Mesothelial cell of epicardium (in vitro differentiated cells): ENCODE measurements around the gene HBZ. TPM values are rescaled to one million over a fixed set of nuclear protein-coding genes. Genes with fewer than 3 reads are reported as not detected.
"Not testable (repeated sequence)": the region's sequence is repeated elsewhere in the genome, so short reads cannot be mapped to it uniquely, and the experiment has no call there.

ENCODE experiments used
- DNase-seq, 2 experiments: peaks; one replicate each; pipeline ENCODE4 v3.0.0; 2021; ENCODE audit warnings: low spot score in 2 of 2; ENCODE audit not compliant: unreplicated experiment in 2 of 2
- H3K27ac Mint-ChIP-seq: 2 replicates; pipeline ENCODE4 v1.8.0; 2021; ENCODE audit warnings: mixed read lengths
- H3K27me3 Mint-ChIP-seq: 2 replicates; pipeline ENCODE4 v1.8.0; 2021; ENCODE audit warnings: low read depth, mixed read lengths
- H3K36me3 Mint-ChIP-seq: 2 replicates; pipeline ENCODE4 v1.8.0; 2021; ENCODE audit warnings: mixed read lengths
- H3K4me1 Mint-ChIP-seq: 2 replicates; pipeline ENCODE4 v1.8.0; 2021; ENCODE audit warnings: mixed read lengths
- H3K4me3 Mint-ChIP-seq: 2 replicates; pipeline ENCODE4 v1.8.0; 2021; ENCODE audit warnings: mild to moderate bottlenecking, moderate library complexity, mixed read lengths
- H3K9me3 Mint-ChIP-seq: 2 replicates; pipeline ENCODE4 v1.8.0; 2021; ENCODE audit warnings: mixed read lengths
- total RNA-seq: library from RNA; stranded (reverse); gene quantifications from 3 replicates; pipeline ENCODE4 v1.2.1, GENCODE V29; 2021
- TF ChIP-seq, protein P1 (sequence below): fragments of 200-600 bp; sonication (generic); IDR thresholded peaks from one replicate; pipeline ENCODE4 v1.5.0; 2021; ENCODE audit warnings: antibody characterized with exemption; ENCODE audit not compliant: unreplicated experiment

The HBZ gene
- total RNA-seq, 1 donor from 2014 or later, result not detected

GRCh38 chr16:146646-147045, 5.8 kb upstream of the HBZ start:
- Mint-ChIP-seq H3K36me3 (no peaks in the 10 kb centered on the region), H3K4me1 (peaks cover 13% of the 10 kb centered on the region), H3K27ac (peak overlapping the region; percentile 8), H3K4me3 (no peak overlapping the region), H3K9me3 (no peaks in the 10 kb centered on the region), H3K27me3 (peaks cover 22% of the 10 kb centered on the region)
- no peak for DNase-seq
- TF ChIP-seq, protein P1, sequence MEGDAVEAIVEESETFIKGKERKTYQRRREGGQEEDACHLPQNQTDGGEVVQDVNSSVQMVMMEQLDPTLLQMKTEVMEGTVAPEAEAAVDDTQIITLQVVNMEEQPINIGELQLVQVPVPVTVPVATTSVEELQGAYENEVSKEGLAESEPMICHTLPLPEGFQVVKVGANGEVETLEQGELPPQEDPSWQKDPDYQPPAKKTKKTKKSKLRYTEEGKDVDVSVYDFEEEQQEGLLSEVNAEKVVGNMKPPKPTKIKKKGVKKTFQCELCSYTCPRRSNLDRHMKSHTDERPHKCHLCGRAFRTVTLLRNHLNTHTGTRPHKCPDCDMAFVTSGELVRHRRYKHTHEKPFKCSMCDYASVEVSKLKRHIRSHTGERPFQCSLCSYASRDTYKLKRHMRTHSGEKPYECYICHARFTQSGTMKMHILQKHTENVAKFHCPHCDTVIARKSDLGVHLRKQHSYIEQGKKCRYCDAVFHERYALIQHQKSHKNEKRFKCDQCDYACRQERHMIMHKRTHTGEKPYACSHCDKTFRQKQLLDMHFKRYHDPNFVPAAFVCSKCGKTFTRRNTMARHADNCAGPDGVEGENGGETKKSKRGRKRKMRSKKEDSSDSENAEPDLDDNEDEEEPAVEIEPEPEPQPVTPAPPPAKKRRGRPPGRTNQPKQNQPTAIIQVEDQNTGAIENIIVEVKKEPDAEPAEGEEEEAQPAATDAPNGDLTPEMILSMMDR, result no peak

DNA sequence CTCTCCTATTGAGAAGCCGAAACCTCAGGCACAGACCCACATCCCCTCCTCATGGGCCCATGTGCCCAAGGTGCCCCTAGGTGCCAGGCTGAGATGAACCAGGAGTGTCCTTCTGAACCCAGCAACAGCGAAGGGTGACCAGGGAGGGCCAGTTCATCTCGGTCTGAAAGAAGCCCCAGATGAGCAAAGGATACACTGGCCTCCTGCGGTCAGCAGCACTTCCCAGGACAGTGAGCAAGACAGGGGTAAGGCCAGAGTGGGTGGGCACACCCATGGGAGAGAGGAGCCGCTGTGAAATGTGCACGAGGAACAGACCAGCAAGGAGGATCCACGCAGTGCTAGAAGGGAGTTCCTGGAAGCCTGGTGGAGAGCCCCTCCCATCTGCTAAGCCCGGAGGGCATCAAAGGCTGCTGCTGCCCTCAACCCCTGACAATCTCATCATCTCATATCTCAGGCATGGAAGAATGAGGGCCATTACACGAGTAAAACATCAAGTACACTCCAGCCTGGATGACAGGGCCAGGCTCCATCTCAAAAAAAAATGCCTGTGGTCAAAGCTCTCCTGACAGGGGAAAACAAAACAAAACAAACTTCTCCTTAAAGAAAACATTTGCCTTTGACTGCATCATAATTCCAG, 3.3 kb upstream of the HBZ start:
- no peak for DNase-seq
- Mint-ChIP-seq H3K4me1 (peaks cover 13% of the 10 kb centered on the region), H3K27me3 (peaks cover 29% of the 10 kb centered on the region), H3K9me3 (no peaks in the 10 kb centered on the region), H3K4me3 (no peak overlapping the region), H3K36me3 (no peaks in the 10 kb centered on the region), H3K27ac (no peak overlapping the region)
- TF ChIP-seq, protein P1, result no peak

DNA sequence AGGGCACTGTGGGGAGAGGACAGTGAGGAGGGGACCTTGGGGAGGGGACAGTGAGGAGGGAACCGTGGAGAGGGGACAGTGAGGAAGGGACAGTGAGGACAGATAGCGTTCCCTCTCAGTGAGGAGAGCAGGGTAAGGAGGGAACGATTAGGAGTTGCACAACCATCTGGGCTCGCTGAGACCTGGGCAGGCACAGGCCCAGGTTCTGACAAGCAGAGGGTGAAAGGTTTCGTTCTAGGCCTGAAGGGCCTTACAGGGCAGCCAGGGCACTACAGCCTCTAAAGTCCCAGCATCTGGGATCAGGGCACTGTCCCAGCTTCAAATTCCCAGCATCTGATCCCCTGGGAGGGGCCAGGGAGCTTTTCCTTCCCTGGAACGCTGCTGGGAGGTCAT, 681 bp downstream of the HBZ start:
- H3K4me3 Mint-ChIP-seq, result peak overlapping the region; percentile 42
- not testable (repeated sequence) for DNase-seq

DNA sequence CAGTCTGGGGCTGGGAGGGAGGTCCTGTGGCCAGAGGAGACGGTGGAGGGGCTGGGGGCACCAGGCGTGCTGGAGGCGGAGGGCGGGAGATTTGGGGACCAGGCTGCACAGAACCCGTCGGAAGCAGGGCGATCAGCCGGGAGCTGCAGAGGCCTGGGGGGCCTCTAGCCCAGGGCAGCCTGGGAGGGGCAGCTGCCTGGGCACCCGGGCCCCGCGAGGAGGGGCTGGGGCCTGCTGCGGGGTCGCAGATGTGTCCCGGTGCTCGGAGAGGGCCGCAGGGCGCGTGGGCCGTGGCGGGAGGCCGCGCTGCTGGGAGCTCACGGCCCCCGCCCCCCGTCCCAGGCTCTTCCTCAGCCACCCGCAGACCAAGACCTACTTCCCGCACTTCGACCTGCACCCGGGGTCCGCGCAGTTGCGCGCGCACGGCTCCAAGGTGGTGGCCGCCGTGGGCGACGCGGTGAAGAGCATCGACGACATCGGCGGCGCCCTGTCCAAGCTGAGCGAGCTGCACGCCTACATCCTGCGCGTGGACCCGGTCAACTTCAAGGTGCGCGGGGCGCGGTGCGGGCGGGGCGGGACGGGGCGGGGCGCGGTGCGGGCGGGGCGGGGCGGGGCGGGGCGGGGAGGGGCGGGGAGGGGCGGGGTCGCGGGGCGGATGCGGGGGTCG, 1.2 kb downstream of the HBZ start:
- not testable (repeated sequence) for H3K9me3 Mint-ChIP-seq, H3K4me3 Mint-ChIP-seq

More for the DNA sequence above, 681 bp downstream of the HBZ start:
- H3K4me1 Mint-ChIP-seq, result peaks cover 16% of the 10 kb centered on the region
- H3K36me3 Mint-ChIP-seq, H3K27ac Mint-ChIP-seq, H3K9me3 Mint-ChIP-seq: not testable (repeated sequence)
- peaks cover 65% of the 10 kb centered on the region for H3K27me3 Mint-ChIP-seq

GRCh38 chr16:154217-155030, 2.0 kb downstream of the HBZ start:
- Mint-ChIP-seq H3K4me1 (peaks cover 8% of the 10 kb centered on the region), H3K4me3 (peak overlapping the region; percentile 65), H3K9me3 (no peaks in the 10 kb centered on the region), H3K27ac (no peak overlapping the region), H3K36me3 (no peaks in the 10 kb centered on the region), H3K27me3 (peaks cover 68% of the 10 kb centered on the region)
- TF ChIP-seq, protein P1, result no peak
- DNase-seq, result no peak

More for the DNA sequence above, 1.2 kb downstream of the HBZ start:
- DNase-seq, H3K27ac Mint-ChIP-seq, H3K36me3 Mint-ChIP-seq: not testable (repeated sequence)
- Mint-ChIP-seq H3K27me3 (peaks cover 68% of the 10 kb centered on the region), H3K4me1 (peaks cover 16% of the 10 kb centered on the region)

GRCh38 chr16:155031-155398, 2.6 kb downstream of the HBZ start:
- Mint-ChIP-seq H3K27ac (no peak overlapping the region), H3K4me3 (peak overlapping the region; percentile 65), H3K9me3 (no peaks in the 10 kb centered on the region), H3K27me3 (peaks cover 70% of the 10 kb centered on the region), H3K4me1 (peaks cover 6% of the 10 kb centered on the region), H3K36me3 (no peaks in the 10 kb centered on the region)
- TF ChIP-seq, protein P1, result no peak
- no peak for DNase-seq
